ENCODE data around the gene SIN3B. TPM values are rescaled to one million over a fixed set of nuclear protein-coding genes. Genes with fewer than 3 reads are reported as not detected.

SIN3B gene
- polyA plus RNA-seq, 1 donor: 82.8 TPM

- no peak for DNase-seq
Measured at GRCh38 chr19:16889366-16889882, 60.2 kb downstream of the SIN3B start.

GRCh38 chr19:16889883-16890460 lies 60.8 kb downstream of the SIN3B start:
- DNase-seq: no peak

DNA sequence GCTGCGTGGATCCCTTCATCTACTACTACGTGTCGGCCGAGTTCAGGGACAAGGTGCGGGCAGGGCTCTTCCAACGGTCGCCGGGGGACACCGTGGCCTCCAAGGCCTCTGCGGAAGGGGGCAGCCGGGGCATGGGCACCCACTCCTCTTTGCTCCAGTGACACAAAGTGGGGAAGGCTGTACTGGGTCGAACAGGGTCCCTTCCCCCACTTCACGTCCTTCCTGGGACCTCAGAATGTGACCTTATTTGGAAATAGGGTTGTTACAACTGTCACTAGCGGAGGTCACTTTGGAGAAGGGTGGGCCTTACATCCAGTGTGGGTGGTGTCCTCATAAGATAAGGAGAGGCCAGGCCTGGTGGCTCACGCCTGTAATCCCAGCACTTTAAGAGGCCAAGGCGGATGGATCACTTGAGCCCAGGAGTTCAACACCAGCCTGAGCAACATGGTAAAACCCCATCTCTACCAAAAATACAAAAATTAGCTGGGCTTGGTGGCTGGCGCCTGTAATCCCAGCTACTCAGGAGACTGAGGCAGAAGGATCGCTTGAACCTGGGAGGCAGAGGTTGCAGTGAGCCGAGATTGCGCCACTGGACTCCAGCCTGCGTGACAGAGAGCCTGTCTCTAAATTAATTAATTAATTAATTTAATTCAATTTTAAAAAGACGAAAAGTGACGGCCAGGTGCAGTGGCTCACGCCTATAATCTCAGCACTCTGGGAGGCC lies 61.4 kb downstream of the SIN3B start:
- no peak for DNase-seq

- no peak for DNase-seq
Measured at GRCh38 chr19:16891696-16892382, 62.6 kb downstream of the SIN3B start.

GRCh38 chr19:16892436-16892835 lies 63.2 kb downstream of the SIN3B start:
- no peak for DNase-seq

- no peak for DNase-seq
Measured at GRCh38 chr19:16892868-16893685, 63.9 kb downstream of the SIN3B start.

DNA sequence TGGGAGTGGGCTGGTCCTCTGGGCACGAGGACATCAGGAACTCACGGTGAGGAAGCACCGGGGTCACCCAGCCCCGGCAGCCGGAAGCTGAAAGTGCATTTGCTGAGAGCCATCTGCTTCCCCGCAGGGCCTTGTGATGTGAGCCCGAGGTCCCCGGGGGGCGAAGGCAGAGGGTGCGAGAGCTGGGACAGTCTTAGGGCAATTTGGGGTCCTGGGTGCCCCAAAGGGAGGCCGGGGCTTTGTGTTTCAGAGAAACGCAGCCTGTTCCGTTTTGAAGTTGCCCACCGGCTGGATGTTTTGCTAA lies 64.4 kb downstream of the SIN3B start:
- DNase-seq: no peak

GRCh38 chr19:16894080-16894479 lies 64.9 kb downstream of the SIN3B start:
- DNase-seq: no peak

DNA sequence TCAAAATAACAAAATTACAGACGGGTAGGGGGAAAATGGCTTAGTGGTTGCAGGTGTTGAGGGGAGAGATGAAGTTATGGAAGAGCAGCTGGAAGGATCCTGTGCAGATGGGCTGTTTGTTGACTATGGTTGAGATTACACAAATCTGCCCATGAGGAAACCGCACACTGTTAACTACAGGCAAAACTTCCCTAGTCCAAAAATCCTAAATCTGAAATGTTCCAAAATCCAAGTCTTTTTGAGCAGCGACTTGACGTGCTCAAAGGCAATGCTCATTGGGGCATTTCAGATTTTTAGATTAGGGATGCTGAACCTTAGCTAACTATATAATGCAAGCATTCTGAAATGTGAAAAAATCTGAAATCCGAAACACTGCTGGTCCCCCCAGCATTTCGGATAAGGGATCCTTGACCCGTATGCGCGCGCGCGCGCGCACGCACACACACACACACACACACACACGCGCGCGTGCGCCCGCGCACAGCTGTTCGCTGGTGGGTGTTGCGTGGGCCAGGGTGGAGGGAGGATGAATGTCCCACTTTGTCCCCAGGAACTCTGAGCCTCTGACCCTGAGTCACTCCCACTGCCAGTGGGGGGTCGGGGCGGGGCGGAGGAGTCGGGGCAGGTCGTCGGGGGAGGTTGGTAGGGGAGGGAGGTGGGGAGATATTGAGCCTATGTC lies 66.4 kb downstream of the SIN3B start:
- no peak for DNase-seq

DNA sequence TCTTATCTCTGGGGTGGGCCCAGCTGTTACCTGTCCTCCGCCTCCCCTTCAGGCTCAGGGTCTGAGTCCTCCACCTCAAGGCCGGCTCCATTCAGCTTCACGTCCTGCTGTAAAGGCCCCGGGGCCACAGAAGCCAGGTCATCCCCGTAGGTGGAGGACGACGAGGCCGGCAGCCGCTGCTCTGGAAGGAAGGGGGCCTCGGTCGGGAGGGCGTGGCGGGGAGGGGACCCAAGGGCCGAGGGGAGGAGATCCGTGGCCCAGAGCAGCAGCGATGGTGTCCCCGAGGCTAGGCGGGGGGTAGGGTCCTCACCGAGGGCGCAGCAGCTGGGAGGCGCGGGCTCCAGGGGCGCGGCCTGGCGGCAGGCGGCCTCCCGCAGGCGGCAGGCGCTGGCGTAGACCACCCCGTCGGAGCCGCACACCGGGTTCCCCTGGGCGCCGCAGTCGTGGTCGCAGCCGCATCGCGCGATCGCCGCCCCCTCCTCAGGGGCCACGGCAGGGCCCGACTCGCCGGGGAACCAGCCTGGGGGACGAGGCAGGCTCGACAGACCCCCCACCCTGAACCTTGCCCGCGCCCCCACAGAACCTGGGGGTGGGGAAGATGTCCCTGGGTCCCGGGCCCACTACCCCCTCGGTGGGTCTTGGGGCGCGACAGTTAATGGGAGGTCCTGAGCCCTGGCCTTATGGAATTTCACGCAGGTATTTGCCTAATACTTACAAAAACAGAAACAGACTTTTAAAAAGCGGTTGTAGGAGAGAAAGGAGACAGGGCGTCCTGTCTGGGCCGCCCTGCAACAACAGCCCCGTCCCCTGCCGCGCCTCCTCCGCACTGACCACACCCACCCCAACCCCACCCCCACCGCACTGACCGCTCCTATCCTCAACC lies 67.2 kb downstream of the SIN3B start:
- no peak for DNase-seq

- DNase-seq: peak; percentile 91
Measured at GRCh38 chr19:16897029-16897855, 68.0 kb downstream of the SIN3B start.

DNA sequence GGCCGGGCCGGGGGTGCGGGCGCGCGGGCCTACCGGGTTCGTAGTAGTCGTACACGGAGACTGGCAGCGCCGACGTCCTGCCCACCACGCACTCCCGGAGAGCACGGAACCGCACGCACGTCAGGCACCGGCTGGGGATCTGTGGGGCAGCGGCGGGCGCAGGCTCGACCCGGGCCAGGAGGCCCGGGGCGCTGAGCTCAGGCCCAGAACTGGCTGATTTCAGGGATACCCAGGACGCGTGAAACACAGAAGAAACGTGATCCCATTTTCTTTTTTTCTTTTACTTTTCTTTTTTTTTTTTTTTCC lies 68.6 kb downstream of the SIN3B start:
- no peak for DNase-seq

GRCh38 chr19:16898361-16899015 lies 69.3 kb downstream of the SIN3B start:
- DNase-seq: peak; percentile 64

GRCh38 chr19:16899566-16900075 lies 70.4 kb downstream of the SIN3B start:
- DNase-seq: no peak

DNA sequence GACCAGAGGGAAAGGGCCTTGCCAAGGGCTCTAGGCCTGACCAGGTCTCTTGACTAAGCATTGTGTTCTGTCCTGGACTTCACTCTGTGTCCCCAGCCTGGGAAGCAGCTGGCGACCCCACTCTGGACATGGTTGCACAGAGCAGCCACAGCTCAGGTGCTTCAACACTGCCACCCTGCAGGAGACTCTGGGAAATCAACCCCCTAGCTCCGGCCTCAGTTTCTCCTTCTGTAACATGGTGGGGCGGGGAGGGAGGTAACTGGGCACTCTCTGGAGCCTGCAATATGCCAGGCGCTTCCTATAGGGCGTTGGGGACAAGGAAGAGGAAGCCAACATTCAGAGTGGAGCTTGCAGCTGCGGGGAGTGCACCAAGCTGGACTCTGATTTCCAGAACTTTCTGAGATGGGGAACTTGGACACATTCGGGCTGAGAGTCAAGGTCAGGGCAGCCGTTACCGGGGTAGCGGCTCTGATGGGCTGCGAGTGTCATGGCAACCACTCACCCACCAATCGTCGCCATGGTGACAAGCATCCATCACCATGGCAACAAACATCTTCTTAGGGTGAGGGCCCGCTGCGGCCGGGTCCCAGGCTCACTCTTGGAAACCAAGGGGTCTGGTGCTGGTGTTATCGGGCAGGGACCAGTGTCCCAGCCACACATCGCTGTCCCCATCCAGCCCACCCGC lies 72.4 kb downstream of the SIN3B start:
- DNase-seq: no peak

GRCh38 chr19:16902545-16902944 lies 73.3 kb downstream of the SIN3B start:
- no peak for DNase-seq

- no peak for DNase-seq
Measured at GRCh38 chr19:16903347-16903746, 74.1 kb downstream of the SIN3B start.

DNA sequence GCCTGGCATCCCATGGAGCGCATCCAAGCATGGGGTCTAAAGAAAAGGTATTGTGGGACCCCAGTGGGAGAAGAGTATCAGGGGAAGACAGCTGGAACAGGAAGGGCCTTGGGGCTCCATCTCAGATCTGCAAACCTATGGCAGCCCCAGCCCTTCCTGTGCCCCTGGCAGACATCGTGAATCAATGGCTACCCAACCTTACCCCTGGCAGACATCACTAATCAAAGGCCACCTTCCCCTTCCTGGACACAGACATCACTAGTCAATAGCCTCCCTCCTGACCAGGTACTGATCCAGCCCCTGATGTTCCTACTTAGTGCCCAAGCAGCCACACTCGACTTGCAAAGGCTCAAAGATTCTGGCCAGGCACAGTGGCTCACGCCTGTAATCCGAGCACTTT lies 75.4 kb downstream of the SIN3B start:
- DNase-seq: no peak

GRCh38 chr19:16908759-16909158 lies 79.6 kb downstream of the SIN3B start:
- DNase-seq: no peak

Data from left kidney (tissue), 2 donors.